ENCODE results near the gene FOXD1. TPM values are rescaled to one million over a fixed set of nuclear protein-coding genes. Genes with fewer than 3 reads are reported as not detected.

The FOXD1 gene
- polyA plus RNA-seq, 1 donor from 2014 or later, result not detected

DNA sequence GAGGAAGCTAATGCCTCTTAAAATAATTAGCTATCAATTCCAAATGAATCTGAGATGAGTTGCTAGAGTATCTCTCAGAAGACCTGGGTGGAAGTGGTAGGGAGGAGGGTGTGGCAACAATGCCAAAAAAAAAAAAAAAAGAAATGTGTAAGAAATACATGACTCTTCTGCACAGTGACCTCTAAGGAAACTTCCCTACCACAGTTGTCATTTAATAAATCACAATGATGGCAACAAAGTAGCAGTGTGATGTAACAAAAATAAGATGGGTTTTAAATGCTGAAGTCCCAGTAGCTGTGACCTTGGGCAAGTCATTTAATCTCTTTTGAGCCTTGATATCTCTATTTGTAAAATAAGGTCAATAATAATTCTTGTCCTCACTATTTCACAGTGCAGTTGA lies 7.2 kb downstream of the FOXD1 start:
- H3K9me3 ChIP-seq (ENCODE audit: low read length), result no peaks in the 10 kb centered on the region
- H3K27me3 ChIP-seq (ENCODE audit: insufficient read depth, low read depth, low read length), result peaks cover 99% of the 10 kb centered on the region
- H3K9ac ChIP-seq (ENCODE audit: low read length), result no peak overlapping the region
- no peak overlapping the region for H3K27ac ChIP-seq (ENCODE audit: low read length)
- H3K4me3 ChIP-seq (ENCODE audit: low read length), result no peak overlapping the region
- H2AFZ ChIP-seq (ENCODE audit: low read depth, low read length), result no peak overlapping the region
- no peaks in the 10 kb centered on the region for H3K9me2 ChIP-seq (ENCODE audit: insufficient read depth, low read length)
- no peaks in the 10 kb centered on the region for H4K20me1 ChIP-seq (ENCODE audit: insufficient read depth)
- TF ChIP-seq, protein P1, sequence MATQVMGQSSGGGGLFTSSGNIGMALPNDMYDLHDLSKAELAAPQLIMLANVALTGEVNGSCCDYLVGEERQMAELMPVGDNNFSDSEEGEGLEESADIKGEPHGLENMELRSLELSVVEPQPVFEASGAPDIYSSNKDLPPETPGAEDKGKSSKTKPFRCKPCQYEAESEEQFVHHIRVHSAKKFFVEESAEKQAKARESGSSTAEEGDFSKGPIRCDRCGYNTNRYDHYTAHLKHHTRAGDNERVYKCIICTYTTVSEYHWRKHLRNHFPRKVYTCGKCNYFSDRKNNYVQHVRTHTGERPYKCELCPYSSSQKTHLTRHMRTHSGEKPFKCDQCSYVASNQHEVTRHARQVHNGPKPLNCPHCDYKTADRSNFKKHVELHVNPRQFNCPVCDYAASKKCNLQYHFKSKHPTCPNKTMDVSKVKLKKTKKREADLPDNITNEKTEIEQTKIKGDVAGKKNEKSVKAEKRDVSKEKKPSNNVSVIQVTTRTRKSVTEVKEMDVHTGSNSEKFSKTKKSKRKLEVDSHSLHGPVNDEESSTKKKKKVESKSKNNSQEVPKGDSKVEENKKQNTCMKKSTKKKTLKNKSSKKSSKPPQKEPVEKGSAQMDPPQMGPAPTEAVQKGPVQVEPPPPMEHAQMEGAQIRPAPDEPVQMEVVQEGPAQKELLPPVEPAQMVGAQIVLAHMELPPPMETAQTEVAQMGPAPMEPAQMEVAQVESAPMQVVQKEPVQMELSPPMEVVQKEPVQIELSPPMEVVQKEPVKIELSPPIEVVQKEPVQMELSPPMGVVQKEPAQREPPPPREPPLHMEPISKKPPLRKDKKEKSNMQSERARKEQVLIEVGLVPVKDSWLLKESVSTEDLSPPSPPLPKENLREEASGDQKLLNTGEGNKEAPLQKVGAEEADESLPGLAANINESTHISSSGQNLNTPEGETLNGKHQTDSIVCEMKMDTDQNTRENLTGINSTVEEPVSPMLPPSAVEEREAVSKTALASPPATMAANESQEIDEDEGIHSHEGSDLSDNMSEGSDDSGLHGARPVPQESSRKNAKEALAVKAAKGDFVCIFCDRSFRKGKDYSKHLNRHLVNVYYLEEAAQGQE (IDR thresholded peaks at IDR 0.05; ENCODE audit: borderline replicate concordance), result no peak
- TF ChIP-seq TAF1 (IDR thresholded peaks at IDR 0.05; ENCODE audit: low read depth) (no peak), EP300 (conservative IDR thresholded peaks at IDR 0.05; ENCODE audit: poor library complexity, severe bottlenecking) (no peak), MXI1 (conservative IDR thresholded peaks at IDR 0.05; ENCODE audit: poor library complexity, severe bottlenecking) (no peak), EZH2 (IDR thresholded peaks at IDR 0.05; ENCODE audit: borderline replicate concordance, insufficient read depth, low read length, poor library complexity, severe bottlenecking) (no peak), SMC3 (conservative IDR thresholded peaks at IDR 0.05; ENCODE audit: poor library complexity) (no peak), RAD21 (conservative IDR thresholded peaks at IDR 0.05) (no peak), POLR2AphosphoS5 (IDR thresholded peaks at IDR 0.05) (no peak)
- TF ChIP-seq, protein P2, sequence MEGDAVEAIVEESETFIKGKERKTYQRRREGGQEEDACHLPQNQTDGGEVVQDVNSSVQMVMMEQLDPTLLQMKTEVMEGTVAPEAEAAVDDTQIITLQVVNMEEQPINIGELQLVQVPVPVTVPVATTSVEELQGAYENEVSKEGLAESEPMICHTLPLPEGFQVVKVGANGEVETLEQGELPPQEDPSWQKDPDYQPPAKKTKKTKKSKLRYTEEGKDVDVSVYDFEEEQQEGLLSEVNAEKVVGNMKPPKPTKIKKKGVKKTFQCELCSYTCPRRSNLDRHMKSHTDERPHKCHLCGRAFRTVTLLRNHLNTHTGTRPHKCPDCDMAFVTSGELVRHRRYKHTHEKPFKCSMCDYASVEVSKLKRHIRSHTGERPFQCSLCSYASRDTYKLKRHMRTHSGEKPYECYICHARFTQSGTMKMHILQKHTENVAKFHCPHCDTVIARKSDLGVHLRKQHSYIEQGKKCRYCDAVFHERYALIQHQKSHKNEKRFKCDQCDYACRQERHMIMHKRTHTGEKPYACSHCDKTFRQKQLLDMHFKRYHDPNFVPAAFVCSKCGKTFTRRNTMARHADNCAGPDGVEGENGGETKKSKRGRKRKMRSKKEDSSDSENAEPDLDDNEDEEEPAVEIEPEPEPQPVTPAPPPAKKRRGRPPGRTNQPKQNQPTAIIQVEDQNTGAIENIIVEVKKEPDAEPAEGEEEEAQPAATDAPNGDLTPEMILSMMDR (IDR thresholded peaks at IDR 0.05; ENCODE audit: poor library complexity, severe bottlenecking), result no peak
- no peak overlapping the region for H3K4me2 ChIP-seq (ENCODE audit: low read length)
- no peaks in the 10 kb centered on the region for H3K36me3 ChIP-seq (ENCODE audit: insufficient read depth, low read length)
- no peaks in the 10 kb centered on the region for H3F3A ChIP-seq (ENCODE audit: insufficient read depth, low read length, poor library complexity, severe bottlenecking)
- no peaks in the 10 kb centered on the region for H3K79me2 ChIP-seq (replicated peaks; ENCODE audit: insufficient read depth, low read length)

DNA sequence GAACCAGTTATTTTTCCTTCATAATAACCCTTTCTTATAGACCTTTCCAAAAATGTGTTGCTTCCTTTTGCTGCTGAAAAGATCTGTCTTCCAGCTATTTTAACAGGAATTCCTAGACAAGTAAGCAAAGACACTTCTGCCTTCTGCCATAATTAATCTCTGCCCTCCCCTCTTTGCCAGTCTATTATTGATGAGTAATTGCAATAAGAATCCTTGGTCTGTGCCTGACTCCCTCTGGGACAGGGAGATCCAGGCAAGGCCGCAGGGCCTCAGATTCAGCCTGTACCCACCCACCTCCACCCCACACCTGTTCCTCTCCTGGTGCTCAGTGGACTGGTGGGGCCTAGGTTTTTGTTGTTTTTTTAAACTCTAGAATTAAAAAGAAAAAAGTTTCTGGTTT lies 8.3 kb downstream of the FOXD1 start:
- H3K79me2 ChIP-seq (replicated peaks; ENCODE audit: insufficient read depth, low read length), result no peaks in the 10 kb centered on the region
- H3K4me3 ChIP-seq (ENCODE audit: low read length), result no peak overlapping the region
- H3K27ac ChIP-seq (ENCODE audit: low read length), result no peak overlapping the region
- TF ChIP-seq, protein P1 (IDR thresholded peaks at IDR 0.05; ENCODE audit: borderline replicate concordance), result no peak
- TF ChIP-seq, protein P2 (IDR thresholded peaks at IDR 0.05; ENCODE audit: poor library complexity, severe bottlenecking), result no peak
- no peak for TF ChIP-seq POLR2AphosphoS5 (IDR thresholded peaks at IDR 0.05)
- TF ChIP-seq TAF1 (IDR thresholded peaks at IDR 0.05; ENCODE audit: low read depth), result no peak
- TF ChIP-seq EZH2 (IDR thresholded peaks at IDR 0.05; ENCODE audit: borderline replicate concordance, insufficient read depth, low read length, poor library complexity, severe bottlenecking), result no peak
- no peak for TF ChIP-seq SMC3 (conservative IDR thresholded peaks at IDR 0.05; ENCODE audit: poor library complexity)
- no peak for TF ChIP-seq RAD21 (conservative IDR thresholded peaks at IDR 0.05)
- TF ChIP-seq EP300 (conservative IDR thresholded peaks at IDR 0.05; ENCODE audit: poor library complexity, severe bottlenecking), result no peak
- no peak for TF ChIP-seq MXI1 (conservative IDR thresholded peaks at IDR 0.05; ENCODE audit: poor library complexity, severe bottlenecking)
- no peaks in the 10 kb centered on the region for H4K20me1 ChIP-seq (ENCODE audit: insufficient read depth)
- peaks cover 99% of the 10 kb centered on the region for H3K27me3 ChIP-seq (ENCODE audit: insufficient read depth, low read depth, low read length)
- no peaks in the 10 kb centered on the region for H3F3A ChIP-seq (ENCODE audit: insufficient read depth, low read length, poor library complexity, severe bottlenecking)
- H3K9me2 ChIP-seq (ENCODE audit: insufficient read depth, low read length), result no peaks in the 10 kb centered on the region
- no peak overlapping the region for H3K4me2 ChIP-seq (ENCODE audit: low read length)
- H3K36me3 ChIP-seq (ENCODE audit: insufficient read depth, low read length), result no peaks in the 10 kb centered on the region
- H3K9me3 ChIP-seq (ENCODE audit: low read length), result no peaks in the 10 kb centered on the region
- H3K9ac ChIP-seq (ENCODE audit: low read length), result no peak overlapping the region
- no peak overlapping the region for H2AFZ ChIP-seq (ENCODE audit: low read depth, low read length)

Data from neural cell (in vitro differentiated cells).